ENCODE results near the gene LAMC3. TPM values are rescaled to one million over a fixed set of nuclear protein-coding genes. Genes with fewer than 3 reads are reported as not detected.

Gene LAMC3
- total RNA-seq, 1 donor from 2014 or later, result 3.0 TPM

GRCh38 chr9:131045300-131046092 is 36.5 kb downstream of the LAMC3 start:
- no peak for DNase-seq

- no peak for DNase-seq
These were observed 37.1 kb downstream of the LAMC3 start for GRCh38 chr9:131046093-131046380.

- DNase-seq, result no peak
These were observed 37.7 kb downstream of the LAMC3 start for GRCh38 chr9:131046581-131047202.

GRCh38 chr9:131048332-131048731 is 39.4 kb downstream of the LAMC3 start:
- DNase-seq, result no peak

GRCh38 chr9:131048820-131049219 is 39.8 kb downstream of the LAMC3 start:
- DNase-seq, result no peak

GRCh38 chr9:131049829-131050715 is 41.1 kb downstream of the LAMC3 start:
- DNase-seq, result no peak

- no peak for DNase-seq
These were observed 41.9 kb downstream of the LAMC3 start for GRCh38 chr9:131050831-131051230.

- no peak for DNase-seq
These were observed 42.9 kb downstream of the LAMC3 start for GRCh38 chr9:131051592-131052517.

GRCh38 chr9:131053896-131054295 is 44.9 kb downstream of the LAMC3 start:
- DNase-seq, result no peak

- DNase-seq, result no peak
These were observed 48.0 kb downstream of the LAMC3 start for GRCh38 chr9:131056781-131057506.

GRCh38 chr9:131060900-131061630 is 52.1 kb downstream of the LAMC3 start:
- DNase-seq, result no peak

- DNase-seq, result no peak
These were observed 54.0 kb downstream of the LAMC3 start for GRCh38 chr9:131062969-131063368.

GRCh38 chr9:131065599-131065998 is 56.6 kb downstream of the LAMC3 start:
- DNase-seq, result no peak

GRCh38 chr9:131067625-131068024 is 58.7 kb downstream of the LAMC3 start:
- DNase-seq, result no peak

GRCh38 chr9:131068076-131068816 is 59.3 kb downstream of the LAMC3 start:
- no peak for DNase-seq

GRCh38 chr9:131069699-131070098 is 60.7 kb downstream of the LAMC3 start:
- DNase-seq, result no peak

- DNase-seq, result no peak
These were observed 63.3 kb downstream of the LAMC3 start for GRCh38 chr9:131072107-131072870.

GRCh38 chr9:131072871-131073237 is 63.9 kb downstream of the LAMC3 start:
- DNase-seq, result no peak

All from occipital lobe (tissue), 2 donors.